GM19468 (cell line): ENCODE measurements around the gene MAN1A2.

Experiments used
- ATAC-seq: cut with Tn5 transposase; IDR thresholded peaks from one replicate; pipeline ENCODE4 v1.9.1; 2021; ENCODE audit warnings: mild to moderate bottlenecking, moderate library complexity, moderate number of reproducible peaks; ENCODE audit not compliant: unreplicated experiment; ENCODE audit errors: extremely low read depth

The MAN1A2 gene

DNA sequence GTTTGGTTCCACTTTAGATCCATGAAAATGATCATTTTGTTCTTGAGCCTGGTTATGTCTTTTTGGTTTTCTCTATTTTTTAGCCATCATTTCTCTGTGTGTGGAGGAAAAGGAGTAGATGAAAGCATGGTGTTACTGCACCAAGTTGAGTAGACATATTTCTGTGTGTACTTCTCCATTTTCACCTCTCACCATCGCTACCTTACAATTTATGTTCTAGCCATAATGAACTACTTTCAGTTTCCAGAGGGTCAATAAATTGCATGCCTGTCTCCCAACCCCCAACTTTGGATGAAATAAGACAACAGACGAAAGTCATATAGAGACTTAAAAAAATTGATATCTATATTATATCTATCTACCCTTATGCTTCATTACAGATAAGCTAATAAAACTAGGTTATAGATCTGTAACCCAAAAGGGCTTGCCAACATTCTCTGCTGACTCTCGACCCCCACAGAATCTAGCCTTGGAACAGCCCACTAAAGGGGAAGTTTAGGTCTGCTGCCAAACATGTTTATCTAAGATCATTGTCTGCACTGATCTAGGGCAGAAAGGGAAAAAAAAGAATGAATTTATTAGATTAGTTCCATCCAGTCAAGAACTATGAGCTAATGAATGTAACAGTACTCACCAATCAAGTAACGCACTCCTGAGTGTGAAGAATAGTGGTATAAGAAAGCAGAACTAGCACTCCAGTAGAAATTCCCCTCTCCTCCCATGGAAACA is 7.5 kb upstream of the MAN1A2 start:
- ATAC-seq, result no peak

DNA sequence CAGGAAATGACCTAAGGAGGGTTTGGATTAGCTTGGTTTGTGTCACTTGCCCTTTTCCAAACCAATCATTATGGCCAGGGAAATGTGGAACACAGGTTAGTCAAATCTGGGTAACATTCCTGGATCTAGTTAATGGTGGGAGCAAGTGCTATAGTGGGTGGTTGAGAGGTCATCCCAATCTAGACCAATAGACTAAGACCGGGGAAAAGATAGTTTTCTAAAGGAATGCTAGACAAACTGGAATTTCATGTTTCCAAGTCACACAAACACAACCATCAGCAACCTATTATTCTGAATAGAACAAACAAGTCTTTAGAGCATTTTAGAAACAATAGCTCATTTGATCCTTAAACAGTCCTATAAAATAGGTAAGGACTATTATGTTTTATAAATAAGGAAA is 4.3 kb upstream of the MAN1A2 start:
- ATAC-seq, result no peak

DNA sequence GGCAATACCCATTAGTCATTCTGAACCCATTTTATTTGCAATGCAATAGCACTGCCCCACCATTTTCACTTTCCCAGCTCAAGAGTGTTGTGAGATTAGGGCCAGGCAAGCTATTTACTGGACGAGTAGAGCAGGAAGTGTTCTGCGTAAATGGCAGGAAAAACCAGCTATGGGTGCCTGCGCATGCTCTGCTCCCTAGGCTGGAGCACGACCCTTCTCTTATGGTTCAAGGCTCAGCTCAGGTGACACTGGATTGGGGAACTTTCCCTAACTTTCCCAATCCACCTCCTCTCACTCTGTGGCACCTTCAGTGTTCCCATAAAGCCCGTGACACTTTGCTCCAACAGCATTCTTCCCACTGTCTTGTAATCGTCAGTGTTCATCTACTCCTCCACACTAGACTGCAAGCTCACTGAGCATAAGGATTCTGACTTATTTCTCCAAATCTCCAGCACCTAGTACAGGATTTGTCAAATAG is 3.6 kb upstream of the MAN1A2 start:
- ATAC-seq, result no peak

DNA sequence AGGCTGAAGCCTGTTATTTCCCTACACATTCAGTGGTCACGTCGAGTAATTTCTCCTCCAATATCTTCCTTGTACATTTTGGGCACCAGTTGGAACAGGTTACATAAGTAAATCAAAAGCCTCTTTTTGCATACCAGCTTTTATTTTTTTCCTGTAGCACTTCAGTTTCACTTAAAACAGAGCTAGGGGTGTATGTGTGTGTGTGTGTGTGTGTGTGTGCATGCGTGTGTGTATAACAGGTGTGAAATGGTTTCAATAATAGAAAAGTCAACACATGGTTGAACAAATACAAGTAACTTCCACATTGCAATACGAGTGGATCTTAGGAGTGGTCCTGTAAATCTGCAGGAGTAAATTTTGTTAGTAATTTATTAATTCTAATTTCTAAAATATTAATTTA is 3.0 kb upstream of the MAN1A2 start:
- ATAC-seq, result no peak

DNA sequence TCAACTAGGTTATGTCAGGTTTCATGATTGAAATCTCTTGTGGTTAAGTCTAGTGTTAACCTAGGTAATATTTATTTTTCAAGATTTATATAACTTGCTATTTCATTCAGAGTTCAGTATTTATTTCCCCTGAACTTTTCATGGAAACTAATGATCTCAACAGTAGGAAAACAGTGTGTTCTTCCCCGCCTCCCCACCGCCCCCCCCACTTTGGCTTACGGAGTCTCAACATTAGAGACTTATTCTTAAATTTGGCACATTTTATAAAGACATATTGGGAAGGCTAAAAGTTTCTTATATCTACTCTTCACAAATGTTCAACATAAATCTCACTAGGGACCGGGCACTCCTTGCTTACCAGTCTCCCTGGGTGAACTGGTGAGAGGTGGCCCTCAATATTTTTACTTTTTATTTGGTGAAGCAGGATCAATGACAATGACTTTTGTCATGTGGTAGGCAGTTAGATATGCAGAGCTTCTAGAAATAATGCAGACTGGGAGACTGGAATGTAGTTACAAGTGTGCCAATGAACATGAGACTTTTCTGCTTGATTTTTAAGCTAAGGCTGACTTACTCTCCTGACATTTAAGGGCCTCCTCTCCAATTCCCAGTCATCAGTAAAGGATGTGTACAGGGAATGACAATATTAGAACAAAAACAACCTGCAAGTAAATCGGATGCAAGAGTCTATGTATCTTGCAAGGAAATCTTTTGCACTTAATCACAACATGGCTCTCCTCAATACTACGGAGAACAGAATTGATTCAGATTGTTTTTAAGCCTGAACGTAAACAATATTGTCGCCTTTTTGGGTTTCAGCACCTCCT is 1.7 kb upstream of the MAN1A2 start:
- ATAC-seq, result no peak

DNA sequence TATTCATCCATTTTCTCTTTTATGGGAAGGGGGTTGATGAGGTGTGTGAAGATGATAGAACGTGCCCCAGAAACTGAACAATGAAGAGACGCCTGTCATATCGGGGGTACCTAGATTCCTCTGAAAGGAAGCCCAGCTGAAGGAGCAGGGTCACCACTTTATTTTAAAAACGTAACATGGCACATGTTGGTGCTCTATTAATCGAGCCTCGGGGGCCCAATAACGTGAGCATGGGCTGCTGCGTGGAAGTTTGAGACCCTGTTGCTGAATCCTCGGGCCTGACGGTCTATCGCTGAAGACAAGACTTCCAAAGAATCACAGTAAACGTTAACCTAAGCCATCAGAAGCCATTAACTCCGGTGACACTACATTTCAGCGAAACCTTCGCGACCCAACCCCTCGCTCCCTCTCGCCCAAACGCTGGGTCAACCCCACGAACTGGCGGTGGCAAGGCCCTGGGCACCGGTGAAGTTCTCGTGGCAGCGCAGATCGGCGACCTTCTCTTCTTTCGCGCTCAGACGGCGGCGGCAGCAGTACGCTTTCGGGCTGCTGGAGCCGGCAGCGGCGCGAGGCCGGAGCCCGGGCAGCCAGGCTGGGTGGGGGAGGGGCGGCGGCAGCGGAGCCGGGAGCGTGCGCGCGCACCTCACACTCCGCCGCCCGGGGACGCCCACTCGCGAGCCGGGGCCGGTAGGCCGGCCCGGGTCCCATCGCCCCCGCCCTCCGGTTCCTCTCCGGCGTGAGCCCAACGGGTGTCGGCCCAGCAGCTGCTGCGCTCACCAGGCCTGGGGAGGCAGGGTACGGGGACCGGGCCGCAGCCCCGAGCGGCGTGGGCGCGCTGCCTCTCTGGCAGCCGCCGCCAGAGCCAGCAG is 838 bp upstream of the MAN1A2 start:
- ATAC-seq, result peak; percentile 21

DNA sequence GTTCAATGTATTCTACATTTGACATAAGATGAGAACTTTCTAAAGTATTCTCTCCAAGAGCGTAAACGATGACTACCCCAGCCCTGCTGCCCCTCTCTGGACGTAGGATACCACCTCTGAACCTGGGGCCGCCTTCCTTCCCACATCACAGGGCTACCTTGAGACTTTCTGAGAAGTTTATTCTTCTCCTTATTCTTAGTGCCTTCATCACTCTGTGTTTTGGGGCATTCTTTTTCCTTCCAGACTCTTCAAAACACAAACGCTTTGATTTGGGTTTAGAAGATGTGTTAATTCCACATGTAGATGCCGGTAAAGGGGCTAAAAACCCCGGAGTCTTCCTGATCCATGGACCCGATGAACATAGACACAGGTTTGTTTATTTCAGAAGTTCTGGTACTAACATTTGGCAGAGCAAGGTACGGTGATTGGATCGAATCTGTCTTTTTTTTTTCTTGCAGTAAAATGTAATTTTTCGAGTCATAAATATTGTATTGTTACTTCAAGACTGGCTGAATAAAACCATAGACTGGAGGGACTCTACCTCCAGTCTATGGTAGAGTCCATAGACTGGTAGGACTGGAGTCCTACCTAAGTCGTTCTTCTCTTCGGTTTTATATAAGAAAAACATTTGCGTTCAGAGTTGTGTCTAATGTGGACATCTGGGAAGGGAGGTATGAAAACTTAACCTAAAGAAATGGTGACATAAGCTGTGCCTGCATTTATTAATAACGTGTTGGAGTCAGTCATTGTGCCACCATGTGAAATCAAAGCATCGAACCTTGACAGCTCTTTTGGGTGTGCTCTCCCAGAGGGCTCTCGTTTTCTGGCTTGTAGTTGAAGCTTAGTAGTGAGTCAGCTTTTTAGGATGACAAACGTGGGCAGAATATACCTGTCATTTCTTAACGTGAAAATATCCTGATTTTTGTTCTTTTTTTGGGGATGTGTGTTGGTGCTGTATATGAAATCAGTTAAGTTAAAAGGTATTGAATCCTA is 1.2 kb downstream of the MAN1A2 start:
- ATAC-seq, result no peak

DNA sequence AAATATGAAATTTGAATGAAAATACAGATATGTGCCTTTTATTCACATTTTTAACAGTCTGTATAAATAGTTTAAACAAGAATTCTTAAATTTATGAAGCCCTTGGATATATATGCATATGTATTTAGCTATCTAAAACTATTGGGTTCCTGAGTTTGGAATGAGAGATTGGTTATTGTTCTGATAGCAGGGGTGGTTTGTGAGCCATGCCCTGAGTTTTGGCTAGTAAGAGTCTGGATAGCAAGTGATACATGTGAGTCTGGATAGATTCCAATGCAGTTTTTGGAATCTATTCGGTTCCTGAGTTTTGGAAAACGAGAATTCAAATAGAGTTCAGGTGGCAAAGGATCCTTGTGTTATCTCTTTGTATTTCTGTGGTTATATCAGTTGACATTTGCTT is 2.8 kb downstream of the MAN1A2 start:
- ATAC-seq, result no peak

DNA sequence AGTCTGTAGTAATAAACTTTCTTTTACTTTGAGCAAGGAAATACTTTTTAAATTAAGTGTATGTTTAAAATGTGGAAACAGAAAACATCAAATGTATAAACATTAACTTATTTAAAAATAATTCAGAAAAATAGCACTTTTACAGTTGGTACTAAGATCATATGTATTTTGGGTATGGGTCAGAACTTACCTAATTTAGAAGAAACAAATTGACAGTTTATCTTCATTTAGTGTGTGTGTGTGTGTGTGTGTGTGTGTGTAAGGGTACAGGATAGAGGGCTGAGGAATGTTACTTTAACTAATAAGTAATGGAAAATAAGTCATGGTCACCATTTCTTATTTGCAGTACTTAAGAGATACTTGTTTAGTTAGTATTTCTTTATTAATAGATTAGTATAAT is 3.3 kb downstream of the MAN1A2 start:
- no peak for ATAC-seq

DNA sequence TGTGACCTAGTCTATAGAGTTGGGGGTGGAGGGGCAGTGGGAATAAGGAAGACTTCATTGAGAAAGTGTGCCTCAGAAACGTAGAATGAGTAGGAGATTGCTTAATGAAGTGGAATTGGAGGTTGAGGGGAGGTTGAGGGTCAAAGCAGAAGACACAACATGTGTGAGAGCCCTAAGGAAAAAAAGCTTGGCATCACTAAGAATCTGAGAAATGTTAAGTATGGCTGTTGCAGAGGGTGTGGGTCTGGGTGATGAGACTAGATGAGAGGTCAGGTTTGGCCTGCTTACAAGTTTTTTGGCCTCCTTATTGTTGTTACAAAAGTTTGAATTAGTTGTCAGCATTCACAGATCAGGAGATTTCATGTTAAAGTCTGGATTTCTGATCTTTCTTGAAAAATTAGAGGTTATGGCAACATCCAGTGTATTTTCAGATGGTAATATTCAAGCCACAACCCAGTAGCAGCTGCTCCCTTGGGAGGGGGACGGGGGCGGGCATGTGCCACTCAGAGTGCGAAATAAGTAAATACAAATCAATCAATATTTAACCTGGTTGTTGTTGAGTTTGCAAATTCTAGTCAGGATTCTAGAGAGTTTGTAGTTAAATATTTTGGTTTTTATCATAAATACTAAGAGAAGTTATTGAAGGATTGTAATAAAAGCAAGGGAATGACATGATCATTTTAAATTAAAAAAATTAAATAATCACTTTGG is 4.3 kb downstream of the MAN1A2 start:
- ATAC-seq, result no peak

DNA sequence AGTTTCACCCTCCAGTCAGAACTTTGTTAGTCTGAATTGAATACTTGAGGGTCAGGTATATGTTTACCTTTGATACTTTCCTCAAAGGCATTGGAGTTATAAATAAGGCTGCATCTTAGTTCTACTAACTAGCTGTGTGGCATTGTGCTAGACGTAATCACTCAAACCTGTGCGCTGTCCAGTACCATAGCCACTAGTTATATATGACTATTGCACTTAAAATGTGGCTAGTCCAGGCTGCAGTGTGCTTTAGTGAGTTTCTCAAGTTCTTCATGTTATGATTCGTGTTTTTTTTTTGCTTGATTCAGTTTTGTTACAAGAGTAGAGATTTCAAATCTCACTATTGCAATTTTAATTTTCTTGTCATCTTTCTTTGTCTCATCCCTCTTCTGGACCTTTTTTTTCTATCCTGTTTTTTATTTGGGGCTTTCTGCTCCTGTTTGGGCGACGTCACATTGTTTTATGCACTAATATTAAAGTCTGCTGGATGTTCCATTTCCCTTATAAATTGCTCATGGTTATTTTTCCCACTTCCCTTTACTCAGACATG is 5.7 kb downstream of the MAN1A2 start:
- ATAC-seq, result no peak

DNA sequence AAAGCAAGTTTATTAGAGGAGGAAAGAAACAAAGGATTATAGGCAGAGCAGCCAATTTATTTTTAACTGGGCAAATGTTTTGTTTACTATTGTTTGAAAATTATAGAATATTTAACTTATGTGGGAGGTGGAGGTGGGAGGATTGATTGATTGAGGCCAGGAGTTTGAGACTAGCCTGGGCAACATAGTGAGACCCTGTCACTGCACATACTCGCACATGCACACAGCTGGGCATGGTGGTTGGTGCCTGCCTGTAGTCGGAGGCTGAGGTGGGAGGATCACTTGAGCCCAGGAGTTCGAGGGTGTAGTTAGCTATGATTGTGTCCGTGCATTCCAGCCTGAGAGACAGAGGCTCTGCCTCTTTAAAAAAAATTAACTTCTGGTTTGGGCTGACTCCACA is 6.7 kb downstream of the MAN1A2 start:
- no peak for ATAC-seq

DNA sequence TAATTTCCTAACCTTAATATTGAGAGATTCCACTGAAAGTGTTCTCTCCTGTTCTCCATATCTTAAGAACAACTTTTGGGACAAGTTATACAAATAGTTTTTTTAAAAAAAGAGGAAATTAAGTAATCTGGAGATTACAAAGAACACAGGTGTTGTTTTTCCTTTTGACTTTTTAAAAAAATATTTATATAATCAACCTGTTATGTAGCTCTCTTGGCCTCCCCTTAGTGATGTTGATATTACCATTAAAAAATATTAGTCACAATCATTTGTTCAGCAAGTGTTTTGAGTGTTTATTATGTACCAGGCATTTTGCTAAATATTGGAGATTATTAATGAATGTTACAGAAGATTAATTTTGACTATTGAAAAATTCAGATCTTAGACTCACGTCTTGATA is 8.1 kb downstream of the MAN1A2 start:
- no peak for ATAC-seq

DNA sequence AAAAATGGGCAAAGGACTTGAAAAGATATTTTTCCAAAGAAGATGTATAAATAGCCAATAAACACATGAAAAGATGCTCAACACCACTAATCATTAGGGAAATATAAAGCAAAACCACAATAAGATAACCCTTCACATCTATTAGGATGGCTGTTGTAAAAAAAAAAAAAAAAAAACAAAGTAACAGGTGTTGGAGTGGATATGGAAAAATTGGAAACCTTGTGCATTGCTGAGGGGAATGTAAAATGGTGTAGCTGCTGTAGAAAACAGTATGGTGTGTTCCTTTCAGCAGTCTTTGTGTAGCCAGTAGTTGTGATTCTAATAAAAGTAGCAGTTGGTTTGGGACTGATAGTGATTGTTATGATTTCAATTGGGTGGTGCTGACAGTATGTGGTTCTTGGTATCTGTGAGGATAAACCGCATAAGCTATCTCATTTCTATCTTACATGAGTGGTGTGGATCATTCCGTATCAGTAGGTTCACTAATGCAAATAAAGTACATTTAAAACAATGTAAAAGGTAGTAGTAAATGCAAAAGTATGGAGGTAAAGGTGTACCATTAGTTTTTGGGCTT is 19.9 kb downstream of the MAN1A2 start:
- ATAC-seq, result no peak

DNA sequence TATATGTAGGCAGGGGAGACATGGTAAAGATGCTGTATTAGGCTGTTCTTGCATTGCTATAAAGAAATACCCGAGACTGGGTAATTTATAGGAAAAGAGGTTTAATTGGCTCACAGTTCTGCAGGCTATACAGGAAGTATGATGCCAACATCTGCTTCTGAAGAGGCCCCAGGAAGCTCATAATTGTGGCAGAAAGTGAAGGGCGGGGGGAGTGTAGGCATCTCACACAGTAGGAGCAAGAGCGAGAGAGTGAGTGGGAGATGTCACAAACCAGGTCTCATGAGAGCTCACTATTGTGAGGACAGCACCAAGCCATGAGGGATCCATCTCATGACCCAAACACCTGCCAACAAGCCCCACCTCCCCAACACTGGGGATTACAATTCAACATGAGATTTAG is 21.1 kb downstream of the MAN1A2 start:
- ATAC-seq, result no peak

DNA sequence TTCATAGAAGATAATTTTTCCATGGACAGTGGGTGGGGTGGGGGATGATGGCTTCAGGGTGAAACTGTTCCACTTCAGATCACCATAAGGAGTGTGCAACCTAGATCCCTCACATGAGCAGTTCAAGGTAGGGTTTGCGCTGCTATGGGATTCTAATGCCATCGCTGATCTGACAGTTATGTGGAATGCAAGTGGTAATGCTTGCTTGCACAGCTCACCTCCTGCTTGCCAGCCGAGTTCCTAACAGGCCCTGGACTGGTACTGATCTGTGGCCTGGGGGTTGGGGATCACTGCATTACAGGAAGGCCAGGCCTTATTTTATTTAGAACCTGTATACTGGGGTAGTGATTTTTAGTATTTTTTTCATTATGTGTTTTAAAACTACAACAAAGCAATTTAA is 22.0 kb downstream of the MAN1A2 start:
- ATAC-seq, result no peak

DNA sequence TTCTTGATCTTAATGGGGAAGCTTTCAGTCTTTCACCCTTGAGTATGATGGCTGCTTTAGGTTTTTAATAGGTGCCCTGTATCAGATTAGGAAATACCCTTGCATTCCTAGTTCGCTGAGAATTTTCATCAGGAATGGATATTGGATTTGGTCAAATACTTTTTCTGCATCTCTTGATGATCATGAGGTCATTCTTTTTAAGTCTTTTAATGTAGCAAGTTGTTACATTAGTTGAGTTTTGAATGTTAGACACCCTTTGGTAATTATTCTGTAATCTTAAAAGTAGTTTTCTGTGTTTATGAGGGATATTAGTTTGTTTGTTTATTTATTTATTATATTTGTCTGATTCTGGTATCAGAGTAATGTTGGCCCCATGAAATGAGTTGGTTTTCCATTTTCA is 22.5 kb downstream of the MAN1A2 start:
- ATAC-seq, result no peak

DNA sequence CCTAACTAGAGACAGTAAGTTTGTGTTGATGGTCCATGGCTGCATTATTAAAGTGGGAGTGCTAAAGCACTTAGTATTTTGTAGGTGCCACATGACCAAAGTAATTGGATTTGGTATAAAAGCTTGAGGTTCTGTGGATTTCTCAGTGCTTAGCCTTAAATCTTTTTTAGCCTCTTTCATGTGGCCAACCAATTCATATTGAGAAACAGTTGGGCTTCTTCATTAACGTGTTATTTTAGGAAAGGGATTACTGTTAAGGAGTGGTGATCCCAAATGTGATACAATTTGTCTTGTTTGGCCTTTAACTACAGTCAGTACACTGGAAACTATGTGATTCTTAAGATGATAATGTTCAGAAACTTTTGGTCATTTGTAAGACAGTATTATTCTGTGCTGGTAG is 25.5 kb downstream of the MAN1A2 start:
- no peak for ATAC-seq
